ENCODE data around the gene TUBGCP6.

GRCh38 chr22:50278956-50279619 is 34.3 kb upstream of the TUBGCP6 start:
- TF ChIP-seq POLR2AphosphoS5 (IDR thresholded peaks at IDR 0.05) = no peak
- TF ChIP-seq CTCF (IDR thresholded peaks at IDR 0.05) = no peak
- TF ChIP-seq EP300 (IDR thresholded peaks at IDR 0.05) = no peak
- no peak for TF ChIP-seq POLR2A (IDR thresholded peaks at IDR 0.05)

All from stomach (tissue), 4 donors.